Osteoblast (primary cell): ENCODE results near the gene MANBA. TPM values are rescaled to one million over a fixed set of nuclear protein-coding genes. Genes with fewer than 3 reads are reported as not detected.

Experiments used
- DNase-seq: peaks from one replicate; pipeline ENCODE4 v3.0.0; 2011; ENCODE audit warnings: low spot score, mixed read lengths; ENCODE audit not compliant: insufficient read length; ENCODE audit errors: missing footprints
- H2AFZ ChIP-seq: 2 replicates; pipeline ENCODE4 v1.6.0; 2011; ENCODE audit warnings: mild to moderate bottlenecking, low read length
- H3K27ac ChIP-seq: 2 replicates; pipeline ENCODE4 v1.5.1; 2011; ENCODE audit warnings: mild to moderate bottlenecking, low read depth, low read length, moderate library complexity
- H3K27me3 ChIP-seq: 2 replicates; pipeline ENCODE4 v1.6.0; 2012; ENCODE audit warnings: mild to moderate bottlenecking, control low read depth, inconsistent platforms, low read length, moderate library complexity; ENCODE audit not compliant: insufficient read depth
- H3K36me3 ChIP-seq: 2 replicates; pipeline ENCODE4 v1.5.1; 2011; ENCODE audit warnings: mild to moderate bottlenecking, low read length, control low read depth, moderate library complexity; ENCODE audit not compliant: insufficient read depth
- H3K4me1 ChIP-seq: 2 replicates; pipeline ENCODE4 v1.5.1; 2011; ENCODE audit warnings: mild to moderate bottlenecking, low read length, control low read depth, moderate library complexity; ENCODE audit not compliant: insufficient read depth
- H3K4me2 ChIP-seq: 2 replicates; pipeline ENCODE4 v1.6.0; 2011; ENCODE audit warnings: mild to moderate bottlenecking, low read length; ENCODE audit not compliant: insufficient read depth
- H3K4me3 ChIP-seq: fragments of 200-600 bp; sonication (generic); 3 replicates; pipeline ENCODE4 v1.5.1; 2012; ENCODE audit warnings: mild to moderate bottlenecking, low read length, inconsistent platforms; ENCODE audit not compliant: insufficient read depth
- H3K79me2 ChIP-seq: 2 replicates; pipeline ENCODE4 v1.6.0; 2012; ENCODE audit warnings: mild to moderate bottlenecking, low read length, control low read depth, inconsistent platforms; ENCODE audit not compliant: insufficient read depth
- H3K9me3 ChIP-seq: 2 replicates; pipeline ENCODE4 v1.5.1; 2011; ENCODE audit warnings: low read depth, low read length, control low read depth
- H4K20me1 ChIP-seq: 2 replicates; pipeline ENCODE4 v1.6.0; 2012; ENCODE audit warnings: mild to moderate bottlenecking, low read length, control low read depth; ENCODE audit not compliant: insufficient read depth
- total RNA-seq: library from RNA; depleted of rRNA; stranded (reverse); fragments of >200 nt; gene quantifications from 2 replicates; pipeline ENCODE4 v1.2.3, GENCODE V29; 2012
- TF ChIP-seq, protein P1 (sequence below): IDR thresholded peaks from 2 replicates; pipeline ENCODE4 v1.5.1; 2011; ENCODE audit warnings: mild to moderate bottlenecking, low read depth, low read length, moderate library complexity; ENCODE audit errors: extremely low read depth

MANBA gene
- total RNA-seq, 1 donor, result 64.1 TPM

DNA sequence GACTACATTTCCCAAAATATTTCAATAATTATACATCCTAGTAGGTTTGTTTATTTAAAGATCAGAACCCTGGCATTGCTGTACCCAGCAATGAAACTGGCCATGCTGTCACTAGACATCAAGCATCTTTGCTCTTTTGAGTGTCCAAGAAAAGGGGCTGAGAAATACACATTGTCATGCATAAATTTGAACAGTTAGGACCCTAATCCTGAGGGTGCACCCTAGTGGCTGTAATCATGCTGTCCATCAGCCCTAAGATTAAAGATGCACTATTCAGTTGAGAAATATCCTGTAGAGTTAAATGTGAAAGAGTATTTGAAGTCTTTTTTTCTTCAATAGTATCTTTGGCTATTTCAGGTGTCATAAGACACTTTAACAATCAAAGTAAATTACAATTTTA lies 150.8 kb downstream of the MANBA start:
- no peaks in the 10 kb centered on the region for H3K27me3 ChIP-seq
- DNase-seq, result no peak
- no peak overlapping the region for H2AFZ ChIP-seq
- no peak overlapping the region for H3K27ac ChIP-seq
- H3K4me3 ChIP-seq, result no peak overlapping the region
- H4K20me1 ChIP-seq, result no peaks in the 10 kb centered on the region
- H3K36me3 ChIP-seq, result peaks cover 66% of the 10 kb centered on the region
- TF ChIP-seq, protein P1, sequence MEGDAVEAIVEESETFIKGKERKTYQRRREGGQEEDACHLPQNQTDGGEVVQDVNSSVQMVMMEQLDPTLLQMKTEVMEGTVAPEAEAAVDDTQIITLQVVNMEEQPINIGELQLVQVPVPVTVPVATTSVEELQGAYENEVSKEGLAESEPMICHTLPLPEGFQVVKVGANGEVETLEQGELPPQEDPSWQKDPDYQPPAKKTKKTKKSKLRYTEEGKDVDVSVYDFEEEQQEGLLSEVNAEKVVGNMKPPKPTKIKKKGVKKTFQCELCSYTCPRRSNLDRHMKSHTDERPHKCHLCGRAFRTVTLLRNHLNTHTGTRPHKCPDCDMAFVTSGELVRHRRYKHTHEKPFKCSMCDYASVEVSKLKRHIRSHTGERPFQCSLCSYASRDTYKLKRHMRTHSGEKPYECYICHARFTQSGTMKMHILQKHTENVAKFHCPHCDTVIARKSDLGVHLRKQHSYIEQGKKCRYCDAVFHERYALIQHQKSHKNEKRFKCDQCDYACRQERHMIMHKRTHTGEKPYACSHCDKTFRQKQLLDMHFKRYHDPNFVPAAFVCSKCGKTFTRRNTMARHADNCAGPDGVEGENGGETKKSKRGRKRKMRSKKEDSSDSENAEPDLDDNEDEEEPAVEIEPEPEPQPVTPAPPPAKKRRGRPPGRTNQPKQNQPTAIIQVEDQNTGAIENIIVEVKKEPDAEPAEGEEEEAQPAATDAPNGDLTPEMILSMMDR, result peak; percentile 52
- H3K9me3 ChIP-seq, result no peaks in the 10 kb centered on the region
- no peak overlapping the region for H3K4me2 ChIP-seq
- peaks cover 3% of the 10 kb centered on the region for H3K4me1 ChIP-seq
- H3K79me2 ChIP-seq, result no peaks in the 10 kb centered on the region

DNA sequence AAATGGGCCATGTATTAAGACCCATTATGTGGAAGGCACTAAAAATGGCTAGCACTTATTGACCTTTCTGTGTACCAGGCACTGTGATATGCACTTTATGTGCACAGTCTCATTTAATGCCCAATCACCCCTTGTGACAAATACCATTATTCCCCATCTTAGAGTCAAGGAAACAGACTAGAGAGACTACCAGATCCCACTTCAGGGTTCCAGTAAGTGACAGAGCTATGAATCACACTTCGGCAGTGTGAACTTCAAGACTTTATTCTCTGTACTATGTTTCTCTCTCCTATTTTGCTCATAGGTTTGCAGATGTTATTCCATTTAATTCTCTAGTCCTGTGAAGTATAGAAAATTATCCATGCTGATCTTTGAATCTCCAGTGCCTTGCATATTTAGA lies 152.6 kb downstream of the MANBA start:
- peak overlapping the region; percentile 0 for H3K27ac ChIP-seq
- no peaks in the 10 kb centered on the region for H3K27me3 ChIP-seq
- no peak overlapping the region for H3K4me2 ChIP-seq
- H4K20me1 ChIP-seq, result no peaks in the 10 kb centered on the region
- DNase-seq, result no peak
- no peak overlapping the region for H2AFZ ChIP-seq
- H3K4me3 ChIP-seq, result no peak overlapping the region
- no peaks in the 10 kb centered on the region for H3K9me3 ChIP-seq
- peaks cover 3% of the 10 kb centered on the region for H3K4me1 ChIP-seq
- peaks cover 55% of the 10 kb centered on the region for H3K36me3 ChIP-seq
- TF ChIP-seq, protein P1, result no peak
- H3K79me2 ChIP-seq, result no peaks in the 10 kb centered on the region

DNA sequence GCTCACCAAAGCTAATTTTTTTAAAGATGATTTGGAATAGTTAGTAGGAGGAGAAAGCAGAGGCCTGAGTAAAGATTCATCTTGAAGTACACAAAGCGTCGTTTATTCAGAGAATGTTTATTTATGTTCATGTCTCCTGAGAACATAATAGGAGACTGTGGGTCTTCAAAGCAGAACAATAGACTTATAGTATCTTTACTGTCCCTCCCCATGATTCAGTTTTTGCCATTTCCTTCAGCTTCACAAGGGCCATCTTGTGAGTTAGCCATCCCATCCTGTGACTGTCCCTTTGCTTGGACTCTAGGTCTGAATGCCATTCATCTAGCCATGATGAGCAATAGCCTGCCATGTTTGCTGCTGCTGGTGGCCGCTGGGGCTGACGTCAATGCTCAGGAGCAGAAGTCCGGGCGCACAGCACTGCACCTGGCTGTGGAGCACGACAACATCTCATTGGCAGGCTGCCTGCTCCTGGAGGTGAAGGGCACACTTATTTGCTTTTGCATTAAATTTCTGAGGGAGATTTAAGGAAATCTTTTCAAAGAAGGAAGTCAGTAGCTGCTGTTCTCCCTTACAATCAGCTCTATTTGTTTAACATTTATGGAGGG lies 153.8 kb downstream of the MANBA start:
- TF ChIP-seq, protein P1, result no peak
- Histone ChIP-seq H3K9me3 (no peaks in the 10 kb centered on the region), H3K4me3 (no peak overlapping the region), H4K20me1 (no peaks in the 10 kb centered on the region), H3K27ac (no peak overlapping the region), H2AFZ (no peak overlapping the region), H3K27me3 (no peaks in the 10 kb centered on the region), H3K4me2 (no peak overlapping the region), H3K79me2 (no peaks in the 10 kb centered on the region), H3K36me3 (peaks cover 48% of the 10 kb centered on the region), H3K4me1 (peaks cover 3% of the 10 kb centered on the region)
- DNase-seq, result no peak

DNA sequence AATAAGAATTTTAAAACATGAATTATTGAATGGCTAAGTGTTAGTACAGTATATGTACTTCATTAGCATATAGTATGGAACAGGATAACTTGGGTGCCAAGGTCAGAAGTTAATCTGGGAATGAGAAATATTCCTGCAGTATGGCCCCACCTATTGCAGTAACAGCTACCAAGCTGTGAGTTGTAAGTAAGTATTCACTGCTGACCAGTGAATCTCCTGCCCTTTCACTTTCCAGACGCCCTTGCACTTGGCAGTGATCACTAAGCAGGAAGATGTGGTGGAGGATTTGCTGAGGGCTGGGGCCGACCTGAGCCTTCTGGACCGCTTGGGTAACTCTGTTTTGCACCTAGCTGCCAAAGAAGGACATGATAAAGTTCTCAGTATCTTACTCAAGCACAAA lies 154.5 kb downstream of the MANBA start:
- Histone ChIP-seq H3K4me3 (no peak overlapping the region), H3K79me2 (no peaks in the 10 kb centered on the region), H3K9me3 (no peaks in the 10 kb centered on the region), H2AFZ (no peak overlapping the region), H3K27me3 (no peaks in the 10 kb centered on the region), H3K4me1 (peaks cover 3% of the 10 kb centered on the region), H3K4me2 (no peak overlapping the region), H4K20me1 (no peaks in the 10 kb centered on the region), H3K27ac (no peak overlapping the region), H3K36me3 (peaks cover 47% of the 10 kb centered on the region)
- TF ChIP-seq, protein P1, result no peak
- no peak for DNase-seq
